Dermis microvascular lymphatic vessel endothelial cell (primary cell): ENCODE data around the gene SCGB1C2. TPM values are rescaled to one million over a fixed set of nuclear protein-coding genes. Genes with fewer than 3 reads are reported as not detected.

Source experiments
- total RNA-seq: library from RNA; depleted of rRNA; stranded (reverse); fragments of >200 nt; gene quantifications from 2 replicates; pipeline ENCODE4 v1.2.1, GENCODE V29; 2014

Gene SCGB1C2
- total RNA-seq, 1 donor from 2014 or later, result not detected

Other genes starting within 250 kb of the SCGB1C2 start
- 10.5 and 28.8 TPM in 2 replicates for gene DOC2B, start 44.1 kb downstream of the SCGB1C2 start, total RNA-seq
- gene RPH3AL, start 215.2 kb downstream of the SCGB1C2 start, total RNA-seq, result 10.0 and 19.2 TPM in 2 replicates